Measurements from ENCODE around the gene CTDSPL. TPM values are rescaled to one million over a fixed set of nuclear protein-coding genes. Genes with fewer than 3 reads are reported as not detected.
"Not testable (repeated sequence)": the region's sequence is repeated elsewhere in the genome, so short reads cannot be mapped to it uniquely, and the experiment has no call there.

Gene CTDSPL
- polyA plus RNA-seq, 2 donors: 7.6 to 13.6 TPM

DNA sequence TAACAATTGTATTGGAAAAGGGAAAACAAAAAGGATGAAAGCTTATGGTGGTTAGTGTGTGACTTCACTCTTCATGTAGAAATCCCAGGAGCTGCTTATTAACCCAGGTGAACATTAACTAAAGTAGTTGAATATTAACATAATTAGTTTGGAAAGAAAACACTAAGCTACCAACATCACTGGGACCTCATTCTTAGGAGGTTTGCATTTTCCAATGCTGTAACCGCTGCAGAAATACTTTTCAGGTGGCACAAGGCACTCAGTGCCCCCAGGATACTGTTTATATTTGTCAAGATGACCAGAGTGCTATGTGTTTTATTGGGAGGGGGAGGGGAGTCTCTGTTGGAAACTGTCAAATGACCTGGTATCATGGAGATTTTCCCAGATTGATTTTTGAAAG lies 103.0 kb downstream of the CTDSPL start:
- no peaks in the 10 kb centered on the region for H3K27me3 ChIP-seq (ENCODE audit: control insufficient read depth in 1 of 2, insufficient read depth in 2 of 2, low read length in 2 of 2)
- WGBS, 2 donors: 60 to 82% methylated on average over 1 of the region's 1 CpG
- no peak overlapping the region for H3K27ac ChIP-seq (ENCODE audit: low read depth in 2 of 2, low read length in 1 of 2)
- no peaks in the 10 kb centered on the region for H3K9me3 ChIP-seq (ENCODE audit: control insufficient read depth in 2 of 2, insufficient read depth in 1 of 2, low read depth in 1 of 2, low read length in 1 of 2)
- no peak overlapping the region for H3K4me3 ChIP-seq (ENCODE audit: low read depth in 1 of 2, low read length in 2 of 2)
- peaks cover 0 to 3% of the 10 kb centered on the region in 2 donors for H3K36me3 ChIP-seq (ENCODE audit: control insufficient read depth in 2 of 2, insufficient read depth in 2 of 2, low read length in 1 of 2)
- peaks cover 2 to 6% of the 10 kb centered on the region in 2 donors for H3K4me1 ChIP-seq (ENCODE audit: control insufficient read depth in 2 of 2, insufficient read depth in 2 of 2, low read length in 1 of 2)

DNA sequence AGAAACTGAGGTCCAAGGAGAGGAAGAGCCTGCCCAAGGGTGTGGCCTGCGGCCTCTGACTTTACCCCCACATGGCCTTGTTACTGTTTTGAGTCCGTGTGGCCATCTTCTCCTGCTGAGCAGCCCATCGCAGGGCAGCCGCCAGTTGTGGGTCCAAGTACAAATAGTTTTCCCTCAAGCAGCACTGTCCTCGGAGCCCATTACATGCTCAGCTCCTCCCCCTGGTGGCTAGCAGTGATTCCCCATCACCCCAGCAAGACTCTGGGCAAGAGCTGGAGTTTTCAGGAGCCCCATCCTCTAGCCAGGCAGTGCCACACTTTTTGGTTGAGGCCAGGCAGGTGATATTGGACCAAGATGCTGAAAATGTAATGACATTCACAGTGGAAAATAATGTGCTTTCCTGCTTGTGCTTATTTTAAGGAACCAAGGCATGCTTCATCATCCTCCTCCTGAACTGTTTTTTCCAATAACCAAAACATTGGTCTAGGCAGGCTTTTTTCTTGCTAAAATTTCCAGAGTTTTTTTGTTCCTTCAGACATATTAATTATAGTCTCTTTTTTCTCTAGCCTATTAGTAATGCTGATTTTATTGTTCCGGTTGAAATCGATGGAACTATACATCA lies 105.7 kb downstream of the CTDSPL start:
- Histone ChIP-seq H3K36me3 (ENCODE audit: control insufficient read depth in 2 of 2, insufficient read depth in 2 of 2, low read length in 1 of 2) (peaks cover 0 to 7% of the 10 kb centered on the region in 2 donors), H3K9me3 (ENCODE audit: control insufficient read depth in 2 of 2, insufficient read depth in 1 of 2, low read depth in 1 of 2, low read length in 1 of 2) (no peaks in the 10 kb centered on the region), H3K4me1 (ENCODE audit: control insufficient read depth in 2 of 2, insufficient read depth in 2 of 2, low read length in 1 of 2) (peaks cover 0 to 6% of the 10 kb centered on the region in 2 donors), H3K4me3 (ENCODE audit: low read depth in 1 of 2, low read length in 2 of 2) (no peak overlapping the region), H3K27ac (ENCODE audit: low read depth in 2 of 2, low read length in 1 of 2) (no peak overlapping the region), H3K27me3 (ENCODE audit: control insufficient read depth in 1 of 2, insufficient read depth in 2 of 2, low read length in 2 of 2) (no peaks in the 10 kb centered on the region)
- WGBS, 2 donors: 47 to 53% methylated on average over 7 of the region's 7 CpGs

DNA sequence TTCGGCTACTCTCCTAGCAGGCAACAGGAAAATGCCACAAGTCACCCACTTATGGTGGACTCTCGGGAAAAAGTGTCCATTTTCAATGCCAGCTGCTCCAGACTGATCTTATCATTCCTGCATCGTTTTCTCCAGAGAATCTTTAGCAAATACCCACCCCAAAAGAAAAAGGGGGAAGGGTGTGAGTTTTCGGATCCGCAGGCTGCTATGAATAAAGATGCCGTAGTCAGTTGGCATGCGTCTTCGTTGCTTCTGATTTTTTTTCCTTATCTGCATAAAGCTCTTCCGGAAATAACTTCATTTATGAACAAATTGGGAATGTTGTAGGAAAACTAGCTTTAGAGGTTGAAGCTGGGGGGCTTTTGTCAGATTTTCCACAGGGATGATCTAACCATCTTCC lies 106.5 kb downstream of the CTDSPL start:
- Histone ChIP-seq H3K9me3 (ENCODE audit: control insufficient read depth in 2 of 2, insufficient read depth in 1 of 2, low read depth in 1 of 2, low read length in 1 of 2) (no peaks in the 10 kb centered on the region), H3K4me3 (ENCODE audit: low read depth in 1 of 2, low read length in 2 of 2) (no peak overlapping the region), H3K27ac (ENCODE audit: low read depth in 2 of 2, low read length in 1 of 2) (no peak overlapping the region), H3K36me3 (ENCODE audit: control insufficient read depth in 2 of 2, insufficient read depth in 2 of 2, low read length in 1 of 2) (peaks cover 0 to 7% of the 10 kb centered on the region in 2 donors), H3K4me1 (ENCODE audit: control insufficient read depth in 2 of 2, insufficient read depth in 2 of 2, low read length in 1 of 2) (peaks cover 0 to 6% of the 10 kb centered on the region in 2 donors), H3K27me3 (ENCODE audit: control insufficient read depth in 1 of 2, insufficient read depth in 2 of 2, low read length in 2 of 2) (no peaks in the 10 kb centered on the region)
- WGBS, 2 donors: 88 to 92% methylated on average over 9 of the region's 9 CpGs

DNA sequence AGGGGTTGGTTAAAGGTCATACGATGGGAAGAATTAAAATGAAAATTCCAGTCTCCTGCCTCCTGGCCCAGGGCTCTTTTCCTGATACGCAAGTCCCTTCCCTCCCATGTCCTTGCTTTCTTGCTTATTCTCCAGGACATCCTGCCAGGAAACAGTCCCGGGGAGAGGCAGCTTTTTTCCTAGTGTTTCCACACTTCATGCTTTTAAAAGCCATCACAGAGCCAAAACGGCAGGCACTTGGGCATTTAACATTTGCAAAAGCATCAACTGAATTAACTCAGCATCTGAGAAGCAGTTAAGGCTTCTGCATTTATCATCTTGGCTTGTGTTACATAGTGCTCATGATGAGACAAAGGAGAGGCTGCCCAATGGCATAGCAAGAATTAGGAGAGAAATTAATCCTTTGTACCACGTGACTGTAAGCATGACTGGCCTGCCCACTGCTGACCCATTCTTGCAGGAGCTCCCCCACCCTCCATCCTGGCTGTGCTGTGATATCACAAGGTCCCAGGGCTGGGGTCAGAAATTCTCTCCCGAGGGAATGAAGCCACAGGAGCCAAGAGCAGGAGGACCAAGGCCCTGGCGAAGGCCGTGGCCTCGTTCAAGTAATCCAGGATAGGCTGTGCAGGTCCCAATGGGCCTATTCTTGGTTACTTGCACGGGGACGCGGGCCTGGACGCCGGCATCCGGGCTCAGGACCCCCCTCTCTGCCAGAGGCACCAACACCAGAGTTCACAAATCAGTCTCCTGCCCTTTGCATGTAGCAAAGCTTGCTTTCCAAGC lies 107.3 kb downstream of the CTDSPL start:
- H3K4me1 ChIP-seq (ENCODE audit: control insufficient read depth in 2 of 2, insufficient read depth in 2 of 2, low read length in 1 of 2): peaks cover 0 to 6% of the 10 kb centered on the region in 2 donors
- H3K27ac ChIP-seq (ENCODE audit: low read depth in 2 of 2, low read length in 1 of 2): no peak overlapping the region
- no peaks in the 10 kb centered on the region for H3K9me3 ChIP-seq (ENCODE audit: control insufficient read depth in 2 of 2, insufficient read depth in 1 of 2, low read depth in 1 of 2, low read length in 1 of 2)
- H3K4me3 ChIP-seq (ENCODE audit: low read depth in 1 of 2, low read length in 2 of 2): no peak overlapping the region
- H3K36me3 ChIP-seq (ENCODE audit: control insufficient read depth in 2 of 2, insufficient read depth in 2 of 2, low read length in 1 of 2): peaks cover 0 to 9% of the 10 kb centered on the region in 2 donors
- H3K27me3 ChIP-seq (ENCODE audit: control insufficient read depth in 1 of 2, insufficient read depth in 2 of 2, low read length in 2 of 2): no peaks in the 10 kb centered on the region
- 79 to 82% methylated on average over 15 of the region's 15 CpGs for WGBS, 2 donors

DNA sequence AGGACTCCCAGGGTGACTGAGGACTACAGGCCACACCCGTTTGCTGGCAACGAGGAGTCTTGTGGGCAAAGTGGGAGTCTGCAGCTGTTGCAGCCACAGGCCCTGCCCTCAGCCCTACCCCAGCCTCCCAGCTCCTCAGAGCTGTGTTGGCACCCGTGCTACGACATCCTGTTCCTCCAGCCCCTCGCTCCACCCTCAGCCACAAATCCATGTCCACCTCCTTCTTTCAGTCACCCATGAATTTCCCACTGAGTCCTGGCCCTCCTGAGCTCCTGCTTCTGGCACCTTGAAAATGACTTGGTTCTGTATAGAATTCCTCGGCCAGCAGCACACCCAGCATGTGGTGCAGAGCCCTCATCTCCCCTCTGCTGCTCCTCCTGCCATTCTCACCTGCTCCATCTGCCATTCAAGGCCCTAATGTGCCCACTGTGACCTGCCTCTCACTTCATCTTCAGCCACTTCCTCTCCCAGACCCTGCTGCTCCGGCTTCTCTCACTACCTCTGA lies 108.0 kb downstream of the CTDSPL start:
- Histone ChIP-seq H3K4me1 (ENCODE audit: control insufficient read depth in 2 of 2, insufficient read depth in 2 of 2, low read length in 1 of 2) (peaks cover 0 to 6% of the 10 kb centered on the region in 2 donors), H3K36me3 (ENCODE audit: control insufficient read depth in 2 of 2, insufficient read depth in 2 of 2, low read length in 1 of 2) (peaks cover 0 to 13% of the 10 kb centered on the region in 2 donors)
- 61 to 67% methylated on average over 7 of the region's 7 CpGs for WGBS, 2 donors

DNA sequence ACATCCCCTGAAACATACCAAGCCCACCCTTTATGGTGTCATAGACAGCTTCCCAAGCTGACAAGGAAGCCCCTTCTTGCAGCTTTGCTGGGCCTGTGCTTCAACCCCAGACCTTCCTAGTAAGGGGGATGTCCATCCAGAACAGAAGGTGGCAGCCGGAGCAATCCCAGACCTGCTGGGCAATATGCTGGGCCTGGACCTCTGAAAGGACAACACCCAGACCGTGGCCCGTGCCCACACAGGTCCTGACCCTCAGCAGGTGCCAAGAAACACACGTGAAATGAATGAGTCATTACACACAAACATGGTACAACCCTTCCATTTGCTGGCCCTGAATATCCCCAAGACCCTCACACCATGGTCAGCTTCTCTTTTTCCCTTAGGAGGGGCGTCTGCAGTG lies 109.1 kb downstream of the CTDSPL start:
- H3K4me1 ChIP-seq (ENCODE audit: control insufficient read depth in 2 of 2, insufficient read depth in 2 of 2, low read length in 1 of 2): peaks cover 0 to 6% of the 10 kb centered on the region in 2 donors
- peaks cover 3 to 16% of the 10 kb centered on the region in 2 donors for H3K36me3 ChIP-seq (ENCODE audit: control insufficient read depth in 2 of 2, insufficient read depth in 2 of 2, low read length in 1 of 2)
- H3K4me3 ChIP-seq (ENCODE audit: low read depth in 1 of 2, low read length in 2 of 2): no peak overlapping the region
- no peaks in the 10 kb centered on the region for H3K9me3 ChIP-seq (ENCODE audit: control insufficient read depth in 2 of 2, insufficient read depth in 1 of 2, low read depth in 1 of 2, low read length in 1 of 2)
- WGBS, 2 donors: 66 to 74% methylated on average over 5 of the region's 5 CpGs
- no peak overlapping the region for H3K27ac ChIP-seq (ENCODE audit: low read depth in 2 of 2, low read length in 1 of 2)
- no peaks in the 10 kb centered on the region for H3K27me3 ChIP-seq (ENCODE audit: control insufficient read depth in 1 of 2, insufficient read depth in 2 of 2, low read length in 2 of 2)

More for the DNA sequence above, 108.0 kb downstream of the CTDSPL start:
- Histone ChIP-seq H3K4me3 (ENCODE audit: low read depth in 1 of 2, low read length in 2 of 2) (no peak overlapping the region), H3K9me3 (ENCODE audit: control insufficient read depth in 2 of 2, insufficient read depth in 1 of 2, low read depth in 1 of 2, low read length in 1 of 2) (no peaks in the 10 kb centered on the region), H3K27me3 (ENCODE audit: control insufficient read depth in 1 of 2, insufficient read depth in 2 of 2, low read length in 2 of 2) (no peaks in the 10 kb centered on the region), H3K27ac (ENCODE audit: low read depth in 2 of 2, low read length in 1 of 2) (no peak overlapping the region)

DNA sequence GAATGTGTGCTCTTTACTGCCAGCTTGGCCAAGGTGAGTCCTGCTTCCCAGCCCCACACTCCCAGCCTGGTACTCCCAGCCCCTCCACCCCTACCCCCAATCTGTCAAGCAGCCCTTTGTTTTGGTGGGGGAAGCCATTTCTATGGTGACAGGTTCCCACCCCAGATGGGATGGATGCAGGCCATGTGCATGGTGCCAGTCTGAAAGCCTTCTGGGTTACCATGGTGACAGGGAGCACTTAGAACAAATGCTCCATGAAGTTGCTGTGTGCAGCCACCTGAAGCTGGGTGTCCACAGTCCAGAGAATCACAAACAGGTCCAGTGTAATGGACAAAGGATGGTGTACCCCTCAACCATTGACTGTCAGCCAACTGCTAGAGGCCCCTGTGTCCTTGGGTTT lies 109.8 kb downstream of the CTDSPL start:
- peaks cover 7 to 17% of the 10 kb centered on the region in 2 donors for H3K36me3 ChIP-seq (ENCODE audit: control insufficient read depth in 2 of 2, insufficient read depth in 2 of 2, low read length in 1 of 2)

DNA sequence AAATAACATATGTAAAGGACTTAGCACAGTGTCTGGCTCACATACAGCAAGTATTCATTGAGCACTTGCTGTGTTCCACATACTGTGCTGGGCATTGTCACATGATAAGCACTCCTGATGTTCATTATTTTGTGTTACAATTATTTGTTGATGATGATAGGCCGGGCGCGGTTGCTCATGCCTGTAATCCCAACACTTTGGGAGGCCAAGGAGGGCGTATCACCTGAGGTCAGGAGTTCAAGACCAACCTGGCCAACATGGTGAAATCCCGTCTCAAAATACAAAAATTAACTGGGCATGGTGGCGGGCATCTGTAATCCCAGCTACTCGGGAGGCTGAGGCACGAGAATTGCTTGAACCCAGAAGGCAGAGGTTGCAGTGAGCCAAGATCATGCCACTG lies 110.4 kb downstream of the CTDSPL start:
- peaks cover 7 to 17% of the 10 kb centered on the region in 2 donors for H3K36me3 ChIP-seq (ENCODE audit: control insufficient read depth in 2 of 2, insufficient read depth in 2 of 2, low read length in 1 of 2)
- not testable (repeated sequence) for H3K9me3 ChIP-seq (ENCODE audit: control insufficient read depth in 2 of 2, insufficient read depth in 1 of 2, low read depth in 1 of 2, low read length in 1 of 2); H3K27me3 ChIP-seq (ENCODE audit: control insufficient read depth in 1 of 2, insufficient read depth in 2 of 2, low read length in 2 of 2); H3K4me1 ChIP-seq (ENCODE audit: control insufficient read depth in 2 of 2, insufficient read depth in 2 of 2, low read length in 1 of 2); H3K4me3 ChIP-seq (ENCODE audit: low read depth in 1 of 2, low read length in 2 of 2); H3K27ac ChIP-seq (ENCODE audit: low read depth in 2 of 2, low read length in 1 of 2)
- WGBS, 2 donors: 88 to 94% methylated on average over 8 of the region's 8 CpGs

More for the DNA sequence above, 109.8 kb downstream of the CTDSPL start:
- Histone ChIP-seq H3K4me3 (ENCODE audit: low read depth in 1 of 2, low read length in 2 of 2) (no peak overlapping the region), H3K4me1 (ENCODE audit: control insufficient read depth in 2 of 2, insufficient read depth in 2 of 2, low read length in 1 of 2) (peaks cover 0 to 6% of the 10 kb centered on the region in 2 donors), H3K9me3 (ENCODE audit: control insufficient read depth in 2 of 2, insufficient read depth in 1 of 2, low read depth in 1 of 2, low read length in 1 of 2) (no peaks in the 10 kb centered on the region), H3K27me3 (ENCODE audit: control insufficient read depth in 1 of 2, insufficient read depth in 2 of 2, low read length in 2 of 2) (no peaks in the 10 kb centered on the region), H3K27ac (ENCODE audit: low read depth in 2 of 2, low read length in 1 of 2) (no peak overlapping the region)

DNA sequence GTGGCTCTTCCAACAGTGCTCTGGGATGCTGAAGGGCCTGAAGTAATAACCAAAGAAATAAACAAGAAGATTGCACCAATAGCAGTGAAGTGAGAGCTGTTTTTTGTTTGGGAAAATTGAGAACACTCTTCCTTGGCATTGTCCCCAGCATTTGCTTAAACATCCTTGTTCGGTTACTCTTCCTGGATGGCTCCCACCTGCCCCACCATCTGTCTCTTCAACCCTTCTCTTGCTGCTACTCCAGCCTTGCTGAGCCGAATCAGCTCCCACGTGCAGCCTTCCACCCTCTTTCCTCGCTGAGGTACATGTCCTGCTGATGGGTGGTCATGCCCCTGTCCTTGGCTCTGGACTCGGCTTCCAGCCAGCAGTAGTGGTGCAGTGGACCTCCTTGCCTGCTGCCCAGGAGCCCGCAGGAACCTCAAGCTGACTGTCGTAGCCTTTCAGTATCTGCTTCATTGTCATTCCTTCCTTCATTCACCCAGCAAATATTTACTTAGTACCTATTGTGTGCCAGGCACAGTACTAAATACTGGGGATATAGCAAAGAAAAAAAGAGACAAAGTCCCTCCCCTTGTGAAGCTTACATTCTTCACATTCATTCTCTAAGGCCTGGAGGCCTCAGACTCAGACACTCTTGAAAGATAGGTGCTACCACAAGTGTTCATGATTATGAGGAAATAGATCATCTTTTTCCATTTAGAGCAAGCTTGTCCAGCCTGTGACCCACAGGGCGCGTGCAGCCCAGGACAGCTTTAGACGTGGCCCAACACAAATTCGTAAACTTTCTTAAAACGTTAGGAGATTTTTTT lies 111.8 kb downstream of the CTDSPL start:
- 78 to 82% methylated on average over 12 of the region's 12 CpGs for WGBS, 2 donors

More for the DNA sequence above, 111.8 kb downstream of the CTDSPL start:
- Histone ChIP-seq H3K4me1 (ENCODE audit: control insufficient read depth in 2 of 2, insufficient read depth in 2 of 2, low read length in 1 of 2) (peaks cover 0 to 6% of the 10 kb centered on the region in 2 donors), H3K27me3 (ENCODE audit: control insufficient read depth in 1 of 2, insufficient read depth in 2 of 2, low read length in 2 of 2) (no peaks in the 10 kb centered on the region), H3K36me3 (ENCODE audit: control insufficient read depth in 2 of 2, insufficient read depth in 2 of 2, low read length in 1 of 2) (peaks cover 7 to 17% of the 10 kb centered on the region in 2 donors), H3K9me3 (ENCODE audit: control insufficient read depth in 2 of 2, insufficient read depth in 1 of 2, low read depth in 1 of 2, low read length in 1 of 2) (no peaks in the 10 kb centered on the region), H3K27ac (ENCODE audit: low read depth in 2 of 2, low read length in 1 of 2) (no peak overlapping the region), H3K4me3 (ENCODE audit: low read depth in 1 of 2, low read length in 2 of 2) (no peak overlapping the region)
